WTC11 (cell line): Measurements from ENCODE around the gene CLRN3. TPM values are rescaled to one million over a fixed set of nuclear protein-coding genes. Genes with fewer than 3 reads are reported as not detected.

ENCODE experiments used
- ATAC-seq: fragments of 200-7000 bp; cut with Tn5 transposase; 2 replicates; pipeline ENCODE4 v1.10.0; 2021; ENCODE audit warnings: mild to moderate bottlenecking, moderate library complexity
- CTCF ChIA-PET: fragments of 300-600 bp; sonication (Branson Sonifier 250); formaldehyde crosslinking; loops from one replicate; lab custom pipeline; 2021; ENCODE audit warnings: antibody characterized with exemption; lab: Charles Lee
- POLR2A ChIA-PET: fragments of 350-600 bp; sonication (Branson Sonifier 250); formaldehyde crosslinking; loops from one replicate; lab custom pipeline; 2021; ENCODE audit warnings: antibody characterized with exemption; lab: Charles Lee
- DNase-seq: peaks from one replicate; pipeline ENCODE4 v3.0.0; 2021; ENCODE audit warnings: low spot score
- H3K27ac Mint-ChIP-seq: 2 replicates; pipeline ENCODE4 v1.8.0; 2021; ENCODE audit warnings: mixed read lengths
- H3K27me3 Mint-ChIP-seq: 2 replicates; pipeline ENCODE4 v1.8.0; 2021; ENCODE audit warnings: low read depth, mild to moderate bottlenecking, moderate library complexity, mixed read lengths
- H3K36me3 Mint-ChIP-seq: 2 replicates; pipeline ENCODE4 v1.8.0; 2021; ENCODE audit warnings: mixed read lengths
- H3K4me1 Mint-ChIP-seq: 2 replicates; pipeline ENCODE4 v1.8.0; 2022; ENCODE audit warnings: mixed read lengths
- H3K4me3 Mint-ChIP-seq: 2 replicates; pipeline ENCODE4 v1.8.0; 2021; ENCODE audit warnings: mild to moderate bottlenecking, moderate library complexity, mixed read lengths
- H3K9me3 Mint-ChIP-seq: 2 replicates; pipeline ENCODE4 v1.8.0; 2021; ENCODE audit warnings: mixed read lengths
- ELF4 ChIP-seq: sonication (generic); formaldehyde crosslinking; IDR thresholded peaks from 2 replicates; pipeline ENCODE4 v1.8.1; 2022; ENCODE audit warnings: low read depth, mild to moderate bottlenecking, moderate library complexity, missing genetic modification reagents
- EMX1 ChIP-seq: fragments of 250-450 bp; sonication (Bioruptor Pico); IDR thresholded peaks from 2 replicates; pipeline ENCODE4 v1.8.0; 2021; ENCODE audit warnings: mild to moderate bottlenecking
- FOXK1 ChIP-seq: sonication (generic); formaldehyde crosslinking; IDR thresholded peaks from 2 replicates; pipeline ENCODE4 v1.8.0; 2022; ENCODE audit warnings: mild to moderate bottlenecking, moderate library complexity, missing genetic modification reagents
- GRHL2 ChIP-seq: fragments of 250-450 bp; sonication (Bioruptor Pico); IDR thresholded peaks from 2 replicates; pipeline ENCODE4 v1.8.0; 2022; ENCODE audit warnings: mild to moderate bottlenecking, moderate library complexity; ENCODE audit not compliant: insufficient replicate concordance, severe bottlenecking
- KAT7 ChIP-seq: sonication (generic); formaldehyde crosslinking; IDR thresholded peaks from 2 replicates; pipeline ENCODE4 v1.8.1; 2023; ENCODE audit warnings: missing genetic modification reagents, mild to moderate bottlenecking, borderline replicate concordance
- MXD4 ChIP-seq: fragments of 250-450 bp; sonication (Bioruptor Pico); IDR thresholded peaks from 2 replicates; pipeline ENCODE4 v1.8.0; 2021; ENCODE audit warnings: mild to moderate bottlenecking, moderate library complexity, borderline replicate concordance
- NR1H2 ChIP-seq: sonication (generic); formaldehyde crosslinking; IDR thresholded peaks from 2 replicates; pipeline ENCODE4 v1.9.0; 2021; ENCODE audit warnings: mild to moderate bottlenecking, moderate library complexity, missing genetic modification reagents
- RELA ChIP-seq: sonication (generic); formaldehyde crosslinking; IDR thresholded peaks from 2 replicates; pipeline ENCODE4 v1.8.1; 2022; ENCODE audit warnings: missing genetic modification reagents, mild to moderate bottlenecking, borderline replicate concordance
- TEAD1 ChIP-seq: sonication (generic); formaldehyde crosslinking; IDR thresholded peaks from 2 replicates; pipeline ENCODE4 v1.8.0; 2022; ENCODE audit warnings: mild to moderate bottlenecking, missing genetic modification reagents
- ZNF396 ChIP-seq: fragments of 250-450 bp; sonication (Bioruptor Pico); IDR thresholded peaks from 2 replicates; pipeline ENCODE4 v1.8.0; 2021; ENCODE audit warnings: mild to moderate bottlenecking, moderate library complexity, borderline replicate concordance
- total RNA-seq: library from RNA; stranded (reverse); gene quantifications from 3 replicates; pipeline ENCODE4 v1.2.3, GENCODE V29; 2021
- TF ChIP-seq, protein P1 (sequence below): sonication (generic); formaldehyde crosslinking; IDR thresholded peaks from 2 replicates; pipeline ENCODE4 v1.8.0; 2022; ENCODE audit warnings: mild to moderate bottlenecking, missing genetic modification reagents
- TF ChIP-seq, protein P2 (sequence below): sonication (generic); formaldehyde crosslinking; IDR thresholded peaks from 2 replicates; pipeline ENCODE4 v1.8.1; 2023; ENCODE audit warnings: mild to moderate bottlenecking, missing genetic modification reagents, moderate library complexity
- TF ChIP-seq, protein P3 (sequence below): fragments of 200-600 bp; IDR thresholded peaks from 2 replicates; pipeline ENCODE4 v1.8.0; 2022; ENCODE audit warnings: antibody characterized with exemption
- TF ChIP-seq, protein P4 (sequence below): fragments of 250-450 bp; sonication (Bioruptor Pico); conservative IDR thresholded peaks from 2 replicates; pipeline ENCODE4 v1.9.0; 2021; ENCODE audit warnings: mild to moderate bottlenecking
- TF ChIP-seq, protein P5 (sequence below): sonication (generic); formaldehyde crosslinking; IDR thresholded peaks from 2 replicates; pipeline ENCODE4 v1.8.0; 2022; ENCODE audit warnings: mild to moderate bottlenecking, missing genetic modification reagents
- TF ChIP-seq, protein P6 (sequence below): fragments of 250-450 bp; sonication (Bioruptor Pico); IDR thresholded peaks from 2 replicates; pipeline ENCODE4 v2.1.2; 2022; ENCODE audit warnings: mild to moderate bottlenecking, moderate library complexity

Gene CLRN3
- total RNA-seq, 1 experiment from 2014 or later: not detected

DNA sequence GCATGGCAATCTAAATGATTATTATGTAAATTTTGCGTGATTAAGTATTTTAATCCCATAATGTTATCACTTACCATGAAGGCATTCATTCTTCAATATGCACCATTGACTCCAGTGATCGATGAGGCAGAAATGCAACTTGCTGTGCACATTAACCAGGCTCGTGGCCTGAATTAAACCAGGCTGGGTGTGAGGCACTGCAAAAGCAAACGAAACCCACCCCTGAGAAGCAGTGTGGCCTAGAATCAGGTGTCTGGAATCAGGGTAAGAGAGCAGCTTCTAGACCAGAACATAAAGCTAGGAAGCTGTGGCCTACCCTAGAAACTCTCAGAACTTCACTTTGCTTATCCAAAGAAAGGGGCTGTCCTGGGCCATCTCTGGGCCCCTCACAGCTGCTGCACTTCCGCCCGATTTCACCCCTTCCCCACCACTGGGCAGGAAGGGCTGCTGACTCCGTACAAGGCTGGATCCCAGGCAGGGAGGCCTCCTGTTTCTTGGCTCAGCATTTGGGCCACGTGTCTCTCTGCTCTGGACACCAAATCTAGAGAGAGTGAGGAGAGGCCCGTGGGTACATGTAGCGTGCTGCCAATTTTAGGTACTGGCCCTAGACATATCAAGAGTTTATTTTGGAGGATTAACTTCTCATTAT lies 18.6 kb upstream of the CLRN3 start (continued):
- TF ChIP-seq ZNF396 (CRISPR knock-in tag): no peak
- TF ChIP-seq, all 79 proteins: peak for 0

DNA sequence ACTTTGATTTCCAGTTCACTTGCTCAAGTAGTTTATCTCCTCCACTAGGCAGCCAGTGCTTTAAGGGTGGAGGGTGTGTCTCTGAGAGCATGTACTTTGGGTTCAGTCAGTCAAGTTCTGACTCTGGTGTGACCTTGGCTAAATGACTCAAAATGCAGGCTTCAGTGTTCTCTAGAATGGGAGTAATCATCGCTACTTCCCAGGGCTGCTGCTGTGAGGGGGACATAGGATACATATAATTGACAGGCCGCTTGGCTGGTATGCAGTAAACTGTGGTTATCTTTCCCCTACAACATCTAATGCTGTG lies 17.7 kb upstream of the CLRN3 start:
- no peaks in the 10 kb centered on the region for H3K36me3 Mint-ChIP-seq
- H3K27me3 Mint-ChIP-seq: peaks cover 23% of the 10 kb centered on the region
- peaks cover 3% of the 10 kb centered on the region for H3K4me1 Mint-ChIP-seq
- no peak overlapping the region for H3K27ac Mint-ChIP-seq
- no peak for DNase-seq
- TF ChIP-seq, protein P1, sequence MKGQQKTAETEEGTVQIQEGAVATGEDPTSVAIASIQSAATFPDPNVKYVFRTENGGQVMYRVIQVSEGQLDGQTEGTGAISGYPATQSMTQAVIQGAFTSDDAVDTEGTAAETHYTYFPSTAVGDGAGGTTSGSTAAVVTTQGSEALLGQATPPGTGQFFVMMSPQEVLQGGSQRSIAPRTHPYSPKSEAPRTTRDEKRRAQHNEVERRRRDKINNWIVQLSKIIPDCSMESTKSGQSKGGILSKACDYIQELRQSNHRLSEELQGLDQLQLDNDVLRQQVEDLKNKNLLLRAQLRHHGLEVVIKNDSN (CRISPR knock-in tag): no peak
- TF ChIP-seq GRHL2 (CRISPR knock-in tag) (no peak), RELA (CRISPR knock-in tag) (no peak), ELF4 (CRISPR knock-in tag) (no peak)
- TF ChIP-seq, protein P2, sequence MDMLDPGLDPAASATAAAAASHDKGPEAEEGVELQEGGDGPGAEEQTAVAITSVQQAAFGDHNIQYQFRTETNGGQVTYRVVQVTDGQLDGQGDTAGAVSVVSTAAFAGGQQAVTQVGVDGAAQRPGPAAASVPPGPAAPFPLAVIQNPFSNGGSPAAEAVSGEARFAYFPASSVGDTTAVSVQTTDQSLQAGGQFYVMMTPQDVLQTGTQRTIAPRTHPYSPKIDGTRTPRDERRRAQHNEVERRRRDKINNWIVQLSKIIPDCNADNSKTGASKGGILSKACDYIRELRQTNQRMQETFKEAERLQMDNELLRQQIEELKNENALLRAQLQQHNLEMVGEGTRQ (CRISPR knock-in tag): no peak
- H3K4me3 Mint-ChIP-seq: no peak overlapping the region
- ChIA-PET POLR2A (no interaction called here), CTCF (no interaction called here)
- ATAC-seq: no peak
- no peaks in the 10 kb centered on the region for H3K9me3 Mint-ChIP-seq

DNA sequence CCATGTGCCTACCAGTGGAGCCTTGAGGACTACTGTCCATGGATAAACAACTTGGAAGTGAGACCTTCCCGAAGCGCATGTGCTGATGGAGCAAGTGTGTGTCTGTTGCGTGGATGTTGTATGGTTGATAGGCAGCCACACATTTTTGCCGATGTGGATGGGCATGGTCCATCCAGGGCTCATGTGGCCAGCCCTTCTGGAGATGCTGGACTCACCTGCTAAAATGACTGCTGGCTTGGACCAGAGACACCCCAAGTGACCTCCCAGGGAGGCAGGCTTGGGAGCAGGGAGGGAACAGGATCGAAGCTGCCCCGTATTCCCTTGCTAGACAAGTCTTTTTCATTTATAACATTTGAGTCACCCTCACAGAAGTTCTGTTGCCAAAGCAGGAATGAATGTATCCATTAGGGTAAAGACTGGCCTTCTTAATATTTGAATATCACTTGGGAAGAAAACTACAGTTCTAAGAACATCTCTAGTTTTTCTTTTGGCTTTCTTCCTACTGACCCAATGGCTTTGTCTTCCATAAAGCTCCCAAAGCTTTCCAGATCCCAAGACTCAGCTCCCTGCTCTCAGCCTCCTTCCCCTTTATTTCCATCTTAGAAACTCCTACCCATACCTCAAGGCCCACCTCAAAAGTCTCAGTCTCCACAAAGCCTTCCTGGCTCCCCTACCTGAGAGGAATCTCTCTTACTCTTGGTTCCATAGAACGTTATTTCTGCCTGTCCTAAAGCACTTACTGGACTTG lies 17.1 kb upstream of the CLRN3 start:
- peaks cover 3% of the 10 kb centered on the region for H3K4me1 Mint-ChIP-seq
- ATAC-seq (no peak), DNase-seq (no peak)
- no peak overlapping the region for H3K4me3 Mint-ChIP-seq
- TF ChIP-seq, protein P3, sequence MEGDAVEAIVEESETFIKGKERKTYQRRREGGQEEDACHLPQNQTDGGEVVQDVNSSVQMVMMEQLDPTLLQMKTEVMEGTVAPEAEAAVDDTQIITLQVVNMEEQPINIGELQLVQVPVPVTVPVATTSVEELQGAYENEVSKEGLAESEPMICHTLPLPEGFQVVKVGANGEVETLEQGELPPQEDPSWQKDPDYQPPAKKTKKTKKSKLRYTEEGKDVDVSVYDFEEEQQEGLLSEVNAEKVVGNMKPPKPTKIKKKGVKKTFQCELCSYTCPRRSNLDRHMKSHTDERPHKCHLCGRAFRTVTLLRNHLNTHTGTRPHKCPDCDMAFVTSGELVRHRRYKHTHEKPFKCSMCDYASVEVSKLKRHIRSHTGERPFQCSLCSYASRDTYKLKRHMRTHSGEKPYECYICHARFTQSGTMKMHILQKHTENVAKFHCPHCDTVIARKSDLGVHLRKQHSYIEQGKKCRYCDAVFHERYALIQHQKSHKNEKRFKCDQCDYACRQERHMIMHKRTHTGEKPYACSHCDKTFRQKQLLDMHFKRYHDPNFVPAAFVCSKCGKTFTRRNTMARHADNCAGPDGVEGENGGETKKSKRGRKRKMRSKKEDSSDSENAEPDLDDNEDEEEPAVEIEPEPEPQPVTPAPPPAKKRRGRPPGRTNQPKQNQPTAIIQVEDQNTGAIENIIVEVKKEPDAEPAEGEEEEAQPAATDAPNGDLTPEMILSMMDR: no peak
- TF ChIP-seq MXD4 (CRISPR knock-in tag): no peak
- TF ChIP-seq, protein P4, sequence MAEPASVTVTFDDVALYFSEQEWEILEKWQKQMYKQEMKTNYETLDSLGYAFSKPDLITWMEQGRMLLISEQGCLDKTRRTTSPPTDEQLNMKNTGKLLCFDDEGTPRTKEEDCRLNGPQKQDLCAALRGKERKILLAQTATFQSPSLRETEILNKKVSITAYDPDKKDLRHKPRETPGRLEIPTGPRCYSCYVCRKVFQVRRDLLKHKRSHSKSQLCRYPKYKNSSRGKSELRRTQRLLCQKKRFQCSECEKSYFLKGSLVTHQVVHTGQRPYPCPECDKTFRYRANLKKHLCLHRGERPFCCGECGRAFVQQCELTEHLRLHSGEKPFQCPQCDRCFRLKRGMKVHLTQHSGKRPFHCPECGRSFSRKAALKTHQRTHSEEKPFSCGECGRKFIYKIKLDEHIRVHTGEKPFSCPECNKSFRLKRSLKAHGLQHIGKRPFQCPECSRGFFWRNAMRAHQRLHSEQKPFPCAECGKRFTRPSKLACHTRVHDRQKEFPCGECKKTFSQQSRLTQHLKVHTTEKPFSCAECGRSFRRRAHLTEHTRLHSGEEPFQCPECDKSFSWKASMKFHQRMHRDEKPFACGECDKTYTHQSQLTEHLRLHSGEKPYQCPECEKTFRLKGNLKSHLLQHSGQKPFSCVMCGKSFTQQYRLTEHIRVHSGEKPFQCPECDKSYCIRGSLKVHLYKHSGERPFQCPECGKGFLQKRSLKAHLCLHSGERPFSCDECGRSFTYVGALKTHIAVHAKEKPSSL: no peak
- TF ChIP-seq NR1H2 (CRISPR knock-in tag): no peak
- CTCF ChIA-PET: interaction anchor here (1.1 kb wide), 1 partner anchor 40 kb away, joined by 3 read pairs; no protein-coding TSS in a partner anchor
- POLR2A ChIA-PET: no interaction called here
- no peak overlapping the region for H3K27ac Mint-ChIP-seq
- no peaks in the 10 kb centered on the region for H3K9me3 Mint-ChIP-seq
- peaks cover 23% of the 10 kb centered on the region for H3K27me3 Mint-ChIP-seq
- no peaks in the 10 kb centered on the region for H3K36me3 Mint-ChIP-seq

DNA sequence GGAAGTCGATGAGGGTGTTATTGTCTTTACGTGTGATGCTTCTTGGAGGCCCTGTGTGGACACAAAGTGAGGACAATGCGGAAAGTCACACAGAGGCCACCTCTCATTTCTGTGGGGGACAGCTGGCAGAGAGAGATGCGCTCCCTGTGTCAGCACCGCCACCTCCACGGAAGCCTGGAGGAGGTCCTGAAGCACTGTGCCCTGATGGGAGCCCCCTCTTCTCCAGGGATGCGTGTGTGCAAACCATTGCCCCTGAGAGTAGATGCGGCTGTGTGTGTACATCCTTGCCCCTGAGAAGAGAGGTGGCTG lies 16.2 kb upstream of the CLRN3 start:
- no peak for DNase-seq
- ATAC-seq: no peak
- Mint-ChIP-seq H3K4me1 (peaks cover 3% of the 10 kb centered on the region), H3K36me3 (no peaks in the 10 kb centered on the region), H3K27me3 (peaks cover 23% of the 10 kb centered on the region), H3K4me3 (0 out of 2 replicates have a peak overlapping the region, but pooled peaks have one; percentile 10), H3K9me3 (no peaks in the 10 kb centered on the region), H3K27ac (no peak overlapping the region)
- CTCF ChIA-PET: interaction anchor here (0.6 to 4.4 kb wide), 2 partner anchors 102 to 160 kb away, joined by 3 to 93 read pairs; no protein-coding TSS in a partner anchor
- POLR2A ChIA-PET: no interaction called here
- TF ChIP-seq KAT7 (no peak), ZNF396 (CRISPR knock-in tag) (no peak), TEAD1 (CRISPR knock-in tag) (no peak), FOXK1 (CRISPR knock-in tag) (no peak), EMX1 (CRISPR knock-in tag) (no peak)
- TF ChIP-seq, protein P5, sequence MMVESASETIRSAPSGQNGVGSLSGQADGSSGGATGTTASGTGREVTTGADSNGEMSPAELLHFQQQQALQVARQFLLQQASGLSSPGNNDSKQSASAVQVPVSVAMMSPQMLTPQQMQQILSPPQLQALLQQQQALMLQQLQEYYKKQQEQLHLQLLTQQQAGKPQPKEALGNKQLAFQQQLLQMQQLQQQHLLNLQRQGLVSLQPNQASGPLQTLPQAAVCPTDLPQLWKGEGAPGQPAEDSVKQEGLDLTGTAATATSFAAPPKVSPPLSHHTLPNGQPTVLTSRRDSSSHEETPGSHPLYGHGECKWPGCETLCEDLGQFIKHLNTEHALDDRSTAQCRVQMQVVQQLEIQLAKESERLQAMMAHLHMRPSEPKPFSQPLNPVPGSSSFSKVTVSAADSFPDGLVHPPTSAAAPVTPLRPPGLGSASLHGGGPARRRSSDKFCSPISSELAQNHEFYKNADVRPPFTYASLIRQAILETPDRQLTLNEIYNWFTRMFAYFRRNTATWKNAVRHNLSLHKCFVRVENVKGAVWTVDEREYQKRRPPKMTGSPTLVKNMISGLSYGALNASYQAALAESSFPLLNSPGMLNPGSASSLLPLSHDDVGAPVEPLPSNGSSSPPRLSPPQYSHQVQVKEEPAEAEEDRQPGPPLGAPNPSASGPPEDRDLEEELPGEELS (CRISPR knock-in tag): no peak
- TF ChIP-seq, protein P6, sequence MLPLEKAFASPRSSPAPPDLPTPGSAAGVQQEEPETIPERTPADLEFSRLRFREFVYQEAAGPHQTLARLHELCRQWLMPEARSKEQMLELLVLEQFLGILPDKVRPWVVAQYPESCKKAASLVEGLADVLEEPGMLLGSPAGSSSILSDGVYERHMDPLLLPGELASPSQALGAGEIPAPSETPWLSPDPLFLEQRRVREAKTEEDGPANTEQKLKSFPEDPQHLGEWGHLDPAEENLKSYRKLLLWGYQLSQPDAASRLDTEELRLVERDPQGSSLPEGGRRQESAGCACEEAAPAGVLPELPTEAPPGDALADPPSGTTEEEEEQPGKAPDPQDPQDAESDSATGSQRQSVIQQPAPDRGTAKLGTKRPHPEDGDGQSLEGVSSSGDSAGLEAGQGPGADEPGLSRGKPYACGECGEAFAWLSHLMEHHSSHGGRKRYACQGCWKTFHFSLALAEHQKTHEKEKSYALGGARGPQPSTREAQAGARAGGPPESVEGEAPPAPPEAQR (CRISPR knock-in tag): no peak
